Thymus (tissue), 11 donors: ENCODE results near the gene MATR3. TPM values are rescaled to one million over a fixed set of nuclear protein-coding genes. Genes with fewer than 3 reads are reported as not detected.
"Not testable (repeated sequence)": the region's sequence is repeated elsewhere in the genome, so short reads cannot be mapped to it uniquely, and the experiment has no call there.

ENCODE experiments used
- DNase-seq, 9 donors: peaks; one replicate each; pipeline ENCODE4 v3.0.0-alpha.2; 2013; ENCODE audit warnings: low spot score in 9 of 9, low read depth in 6 of 9, missing footprints in 1 of 9
- H3K27ac ChIP-seq, 2 donors: one replicate each; pipeline ENCODE4 v1.5.1; 2013; ENCODE audit warnings: control low read depth in 1 of 2, low read depth in 1 of 2, low read length in 1 of 2, mild to moderate bottlenecking in 1 of 2, moderate library complexity in 1 of 2
- H3K27me3 ChIP-seq, 2 donors: one replicate each; pipeline ENCODE4 v1.5.1; 2013; ENCODE audit warnings: low read length in 1 of 2; ENCODE audit not compliant: control insufficient read depth in 2 of 2, insufficient read depth in 1 of 2
- H3K36me3 ChIP-seq, 2 donors: one replicate each; pipeline ENCODE4 v1.5.1; 2013; ENCODE audit warnings: low read length in 1 of 2, mild to moderate bottlenecking in 1 of 2, moderate library complexity in 1 of 2; ENCODE audit not compliant: control insufficient read depth in 2 of 2, insufficient read depth in 2 of 2
- H3K4me1 ChIP-seq, 2 donors: one replicate each; pipeline ENCODE4 v1.5.1; 2013; ENCODE audit warnings: low read length in 2 of 2; ENCODE audit not compliant: control insufficient read depth in 2 of 2, insufficient read depth in 2 of 2
- H3K4me3 ChIP-seq, 2 donors: one replicate each; pipeline ENCODE4 v1.5.1; 2013; ENCODE audit warnings: low read length in 2 of 2, control low read depth in 1 of 2, mild to moderate bottlenecking in 1 of 2
- H3K9me3 ChIP-seq, 2 donors: one replicate each; pipeline ENCODE4 v1.5.1; 2013; ENCODE audit warnings: low read length in 1 of 2, mild to moderate bottlenecking in 1 of 2; ENCODE audit not compliant: control insufficient read depth in 2 of 2, insufficient read depth in 1 of 2
- WGBS: extraction: QIAGEN DNeasy Blood & Tissue Kit; methylation state at CpG from one replicate; pipeline ENCODE4 v1.1.7; 2013; 5-methylcytosine and 5-hydroxymethylcytosine counted together
- polyA plus RNA-seq: library from polyadenylated mRNA; stranded (reverse); fragments of 200-250 nt; gene quantifications from one replicate; pipeline ENCODE4 v1.2.3, GENCODE V29; 2013
- total RNA-seq: library from RNA; stranded (reverse); fragments of 120-200 nt; gene quantifications from one replicate; pipeline ENCODE4 v1.2.4, GENCODE V29; 2013
- donor health status: healthy.

MATR3 gene
- total and polyA plus RNA-seq, 2 donors = 253 to 378 TPM

DNA sequence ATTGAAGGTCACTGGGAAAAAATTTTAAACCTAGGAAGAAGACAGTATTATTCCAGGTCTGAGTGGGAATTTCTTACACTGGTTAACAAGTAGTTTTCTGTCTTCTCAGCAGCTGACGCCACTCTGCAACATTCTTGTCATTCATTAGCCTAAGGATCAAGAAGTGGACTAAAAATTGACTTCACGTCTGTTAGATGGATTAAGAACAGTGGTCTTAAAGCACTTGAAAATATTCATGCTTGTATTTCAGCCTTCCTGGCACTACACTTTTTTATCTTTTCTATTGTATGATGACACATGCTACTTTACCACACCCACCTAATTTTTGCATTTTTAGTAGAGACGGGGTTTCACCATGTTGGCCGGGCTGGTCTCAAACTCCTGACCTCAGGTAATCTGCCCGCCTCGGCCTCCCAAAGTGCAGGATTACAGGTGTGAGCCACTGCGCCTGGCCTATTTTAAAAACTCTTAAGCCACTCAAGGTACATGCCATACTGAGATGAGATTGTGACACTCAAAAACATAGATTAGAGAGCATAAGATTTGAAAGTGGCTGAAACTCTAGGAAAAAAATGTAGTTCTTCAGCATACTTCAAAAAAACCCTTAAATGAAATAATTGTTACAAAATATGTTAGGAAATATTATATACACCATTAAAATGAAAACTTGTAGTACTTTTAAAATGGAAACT, 8.4 kb downstream of the MATR3 start:
- DNase-seq = no peak
- H3K27ac ChIP-seq = no peak overlapping the region
- H3K4me3 ChIP-seq = no peak overlapping the region
- 91% methylated on average over 7 of the region's 7 CpGs for WGBS
- peaks cover 0 to 3% of the 10 kb centered on the region in 2 donors for H3K36me3 ChIP-seq
- no peaks in the 10 kb centered on the region for H3K9me3 ChIP-seq
- no peaks in the 10 kb centered on the region for H3K27me3 ChIP-seq
- peaks cover 10 to 24% of the 10 kb centered on the region in 2 donors for H3K4me1 ChIP-seq

DNA sequence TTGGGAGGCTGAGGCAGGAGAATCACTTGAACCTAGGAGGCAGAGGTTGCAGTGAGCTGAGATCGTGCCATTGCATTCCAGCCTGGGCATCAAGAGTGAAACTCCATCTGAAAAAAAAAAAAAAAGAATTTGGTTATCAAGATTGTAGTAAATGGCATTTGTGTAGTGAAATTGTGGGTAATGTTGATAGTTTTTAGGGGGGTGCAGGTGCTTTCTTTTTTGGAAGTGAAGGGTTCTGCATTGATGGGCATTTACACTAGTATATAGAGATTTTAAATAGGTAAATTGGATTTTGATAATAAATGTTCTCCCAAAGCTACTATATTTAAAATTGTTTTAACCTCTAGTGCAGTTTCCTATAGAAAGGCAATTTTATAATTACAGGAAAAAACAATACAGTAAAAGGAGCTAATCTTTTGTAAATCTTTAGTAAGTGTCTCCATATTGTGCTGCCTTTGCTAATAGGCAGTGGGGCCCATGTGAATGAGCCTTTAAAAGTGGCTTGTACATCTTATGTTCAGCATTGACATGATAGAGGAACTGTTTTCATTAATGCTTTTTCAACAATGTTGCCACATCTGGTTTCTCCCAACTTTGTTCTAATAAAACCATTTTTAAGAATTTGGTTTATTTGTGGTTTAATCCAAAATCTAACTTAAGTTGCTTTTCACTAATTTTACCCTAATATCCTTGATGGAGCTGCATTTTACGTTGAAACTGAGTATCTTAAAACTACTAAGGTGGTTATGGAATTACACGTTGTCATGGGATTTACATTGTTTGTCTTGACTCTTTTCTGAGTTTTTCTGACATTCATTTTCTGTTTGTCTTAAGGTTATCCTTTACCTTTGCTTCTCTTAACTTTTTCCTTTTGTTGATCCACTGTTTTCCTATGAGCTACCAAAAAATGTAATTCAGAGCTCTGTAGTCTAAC, 11.1 kb downstream of the MATR3 start:
- WGBS = 76% methylated on average over 3 of the region's 3 CpGs
- H3K4me3 ChIP-seq = no peak overlapping the region
- no peak overlapping the region for H3K27ac ChIP-seq
- H3K4me1 ChIP-seq = peaks cover under 1 to 5% of the 10 kb centered on the region in 2 donors
- H3K36me3 ChIP-seq = peaks cover 0 to 12% of the 10 kb centered on the region in 2 donors
- no peaks in the 10 kb centered on the region for H3K27me3 ChIP-seq
- H3K9me3 ChIP-seq = no peaks in the 10 kb centered on the region
- no peak for DNase-seq

DNA sequence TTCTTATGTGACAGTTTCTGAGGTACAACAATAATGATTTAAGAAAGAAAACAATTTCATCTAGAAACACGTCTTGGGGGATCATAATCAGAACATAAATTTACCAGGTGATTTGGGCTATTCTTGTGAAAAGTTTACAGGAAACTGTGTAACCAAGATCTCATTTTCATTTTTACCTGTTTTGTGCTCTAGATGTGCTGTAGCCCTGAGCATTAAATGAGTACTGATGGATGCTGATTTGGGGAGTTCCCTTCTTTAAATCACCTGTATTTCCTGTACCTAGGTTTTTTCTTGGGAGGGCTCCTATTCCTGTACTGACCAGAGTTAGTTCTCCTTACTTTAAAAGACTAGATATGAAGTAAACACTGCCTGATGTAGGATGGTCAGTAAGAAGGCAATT, 12.7 kb downstream of the MATR3 start:
- 52% methylated on average over 1 of the region's 1 CpG for WGBS
- Histone ChIP-seq H3K27me3 (no peaks in the 10 kb centered on the region), H3K4me3 (no peak overlapping the region), H3K36me3 (peaks cover 0 to 12% of the 10 kb centered on the region in 2 donors), H3K9me3 (no peaks in the 10 kb centered on the region), H3K4me1 (no peaks in the 10 kb centered on the region), H3K27ac (no peak overlapping the region)
- no peak for DNase-seq

DNA sequence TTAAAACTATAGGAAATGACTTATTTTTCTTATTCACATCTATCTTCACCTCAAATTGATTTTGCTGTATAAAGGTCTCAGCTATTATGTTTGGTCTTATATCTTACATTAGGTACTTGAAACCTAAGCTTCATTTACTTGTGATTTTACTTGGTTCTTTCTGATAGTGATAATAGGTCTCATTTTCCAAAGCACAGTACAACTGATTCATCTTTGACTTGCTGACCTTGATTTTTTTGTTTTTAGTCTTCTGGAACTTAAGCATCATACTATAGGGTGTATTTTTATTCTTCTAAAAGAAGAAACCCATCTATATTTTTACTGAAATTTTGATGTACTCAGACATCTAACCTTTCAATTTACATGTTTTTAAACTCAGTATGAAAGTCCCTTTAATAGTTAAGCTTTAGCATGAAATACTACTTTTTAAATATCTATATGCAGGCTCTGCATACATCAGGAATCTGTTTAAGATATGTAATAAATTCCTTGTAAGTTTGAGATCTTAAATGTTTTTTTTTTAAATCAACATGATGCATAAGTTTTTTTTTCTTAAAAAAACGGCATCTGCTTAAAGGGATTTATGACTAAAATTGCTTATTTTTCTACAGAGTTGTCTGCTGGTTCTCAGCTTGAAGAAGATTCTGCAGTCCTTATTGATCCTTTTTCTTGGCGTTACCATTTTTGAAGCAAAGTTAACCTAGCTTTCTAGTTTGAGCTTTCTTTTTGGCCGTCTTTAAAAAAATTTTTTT, 13.3 kb downstream of the MATR3 start:
- no peak for DNase-seq
- Histone ChIP-seq H3K27me3 (no peaks in the 10 kb centered on the region), H3K36me3 (peaks cover 0 to 12% of the 10 kb centered on the region in 2 donors), H3K27ac (no peak overlapping the region), H3K9me3 (no peaks in the 10 kb centered on the region), H3K4me3 (no peak overlapping the region), H3K4me1 (no peaks in the 10 kb centered on the region)
- WGBS = 90% methylated on average over 3 of the region's 3 CpGs

DNA sequence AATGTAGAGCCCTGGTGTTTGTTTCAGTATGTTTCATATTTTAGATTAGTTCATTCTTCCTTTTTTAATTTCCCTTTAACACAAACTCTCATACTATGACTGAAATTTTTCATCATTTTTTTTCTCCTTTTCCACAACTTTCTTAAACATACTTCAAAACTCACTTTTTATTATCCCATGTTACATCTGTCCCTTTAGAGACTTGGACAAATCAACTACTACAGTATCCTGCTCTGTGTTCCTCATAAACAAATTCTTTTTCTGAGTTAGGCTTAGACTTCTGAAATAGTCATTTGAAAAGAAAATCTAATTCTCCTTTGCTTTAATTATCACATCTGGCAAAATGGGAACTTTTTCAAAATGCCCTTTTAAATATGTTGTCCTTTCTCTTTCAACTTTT, 15.3 kb downstream of the MATR3 start:
- Histone ChIP-seq H3K36me3 (peaks cover 3 to 12% of the 10 kb centered on the region in 2 donors), H3K27ac (no peak overlapping the region), H3K4me3 (no peak overlapping the region), H3K27me3 (no peaks in the 10 kb centered on the region), H3K4me1 (no peaks in the 10 kb centered on the region), H3K9me3 (no peaks in the 10 kb centered on the region)
- no peak for DNase-seq

DNA sequence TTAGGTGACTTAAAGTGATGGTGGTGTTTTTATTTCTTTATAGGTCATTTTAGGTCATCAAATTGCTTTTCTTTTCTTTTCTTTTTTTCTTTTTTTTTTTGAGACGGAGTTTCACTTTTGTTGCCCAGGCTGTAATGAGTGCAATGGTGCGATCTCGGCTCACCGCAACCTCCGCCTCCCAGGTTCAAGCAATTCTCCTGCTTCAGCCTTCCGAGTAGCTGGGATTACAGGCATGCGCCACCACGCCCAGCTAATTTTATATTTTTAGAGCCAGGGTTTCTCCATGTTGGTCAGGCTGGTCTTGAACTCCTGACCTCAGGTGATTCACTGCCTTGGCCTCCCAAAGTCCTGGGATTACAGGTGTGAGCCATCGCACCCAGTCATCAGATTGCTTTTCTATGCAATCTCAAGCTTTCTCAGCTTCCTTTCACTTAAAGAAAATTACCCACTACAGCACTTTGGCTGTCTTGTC, 17.2 kb downstream of the MATR3 start:
- not testable (repeated sequence) for H3K9me3 ChIP-seq, H3K27ac ChIP-seq, H3K27me3 ChIP-seq, DNase-seq, H3K4me1 ChIP-seq, H3K4me3 ChIP-seq
- WGBS = 94% methylated on average over 9 of the region's 9 CpGs
- H3K36me3 ChIP-seq = peaks cover 3 to 19% of the 10 kb centered on the region in 2 donors

DNA sequence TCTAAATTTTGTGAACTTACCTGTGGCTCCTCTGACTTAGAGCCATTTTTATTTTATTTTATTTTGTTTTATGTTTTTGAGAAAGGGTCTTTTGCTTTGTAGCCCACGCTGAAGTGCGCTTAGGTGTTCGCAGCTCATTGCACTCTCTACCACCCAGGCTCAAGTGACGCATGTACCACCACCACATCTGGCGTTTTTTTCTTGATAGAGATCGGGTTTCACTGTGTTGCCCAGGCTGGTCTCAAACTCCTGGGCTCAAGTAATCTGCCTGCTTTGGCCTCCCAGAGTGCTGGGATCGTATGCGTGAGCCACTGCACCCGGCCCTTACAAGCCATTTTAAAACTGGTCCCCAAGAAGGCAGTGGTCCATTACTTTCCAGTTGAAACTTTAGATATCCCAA, 18.5 kb downstream of the MATR3 start:
- Histone ChIP-seq H3K27me3 (no peaks in the 10 kb centered on the region), H3K4me3 (no peak overlapping the region), H3K9me3 (peaks cover 0 to 3% of the 10 kb centered on the region in 2 donors), H3K4me1 (no peaks in the 10 kb centered on the region), H3K27ac (no peak overlapping the region), H3K36me3 (peaks cover 13 to 32% of the 10 kb centered on the region in 2 donors)
- WGBS = 97% methylated on average over 9 of the region's 9 CpGs
- DNase-seq = no peak

DNA sequence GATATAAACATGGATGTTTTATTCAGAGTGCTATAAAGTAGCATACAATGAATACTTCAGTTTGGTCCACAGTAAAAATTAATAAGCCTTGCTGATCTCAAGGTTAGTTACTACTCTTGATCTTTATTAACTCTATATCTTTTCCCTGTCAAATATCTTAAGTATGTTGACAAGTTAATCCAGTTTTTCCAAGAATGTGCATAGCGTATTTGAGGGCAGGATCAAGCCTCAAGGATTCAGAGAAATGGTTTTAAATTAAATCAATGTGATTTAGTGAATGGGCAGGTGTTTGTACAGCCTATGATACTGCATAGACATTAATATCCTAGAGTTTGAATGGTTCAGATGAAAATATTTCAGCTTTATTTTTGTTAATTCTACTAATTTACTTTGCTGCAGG, 20.7 kb downstream of the MATR3 start:
- 95% methylated on average over 1 of the region's 1 CpG for WGBS
- no peaks in the 10 kb centered on the region for H3K27me3 ChIP-seq
- H3K4me3 ChIP-seq = no peak overlapping the region
- peaks cover 0 to 3% of the 10 kb centered on the region in 2 donors for H3K9me3 ChIP-seq
- H3K4me1 ChIP-seq = no peaks in the 10 kb centered on the region
- H3K27ac ChIP-seq = no peak overlapping the region
- no peak for DNase-seq
- peaks cover 26 to 46% of the 10 kb centered on the region in 2 donors for H3K36me3 ChIP-seq
